ENCODE results near the gene TBL1XR1. TPM values are rescaled to one million over a fixed set of nuclear protein-coding genes. Genes with fewer than 3 reads are reported as not detected.
"Not testable (repeated sequence)": the region's sequence is repeated elsewhere in the genome, so short reads cannot be mapped to it uniquely, and the experiment has no call there.

TBL1XR1 gene
- total RNA-seq, 1 donor from 2014 or later = 372 TPM

DNA sequence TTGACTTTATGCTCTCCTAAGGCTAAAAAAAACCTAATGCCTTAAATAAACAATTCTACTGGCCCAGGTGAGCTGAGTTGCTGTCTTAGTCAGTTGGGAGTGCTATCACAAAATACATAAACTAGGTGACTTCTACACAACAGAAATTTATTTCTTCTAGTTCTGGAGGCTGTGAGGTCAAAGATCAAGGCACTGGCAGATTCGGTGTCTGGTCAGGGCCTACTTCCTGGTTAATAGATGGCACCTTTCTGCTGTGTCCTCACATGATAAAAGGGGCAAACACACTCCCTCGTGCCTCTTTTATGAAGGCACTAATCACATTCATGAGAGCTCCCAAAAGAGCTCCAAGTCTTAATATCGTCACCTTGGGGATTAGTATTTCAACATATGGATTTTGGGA, 11.5 kb upstream of the TBL1XR1 start:
- Mint-ChIP-seq H3K27me3 (ENCODE audit: low read depth) (no peaks in the 10 kb centered on the region), H3K9me3 (ENCODE audit: low read depth) (no peaks in the 10 kb centered on the region), H3K4me3 (ENCODE audit: unreplicated experiment) (no peak overlapping the region), H3K27ac (ENCODE audit: unreplicated experiment) (no peak overlapping the region), H3K4me1 (ENCODE audit: low read depth) (peaks cover 9% of the 10 kb centered on the region), H3K36me3 (ENCODE audit: low read depth) (no peaks in the 10 kb centered on the region)
- TF ChIP-seq, protein P1, sequence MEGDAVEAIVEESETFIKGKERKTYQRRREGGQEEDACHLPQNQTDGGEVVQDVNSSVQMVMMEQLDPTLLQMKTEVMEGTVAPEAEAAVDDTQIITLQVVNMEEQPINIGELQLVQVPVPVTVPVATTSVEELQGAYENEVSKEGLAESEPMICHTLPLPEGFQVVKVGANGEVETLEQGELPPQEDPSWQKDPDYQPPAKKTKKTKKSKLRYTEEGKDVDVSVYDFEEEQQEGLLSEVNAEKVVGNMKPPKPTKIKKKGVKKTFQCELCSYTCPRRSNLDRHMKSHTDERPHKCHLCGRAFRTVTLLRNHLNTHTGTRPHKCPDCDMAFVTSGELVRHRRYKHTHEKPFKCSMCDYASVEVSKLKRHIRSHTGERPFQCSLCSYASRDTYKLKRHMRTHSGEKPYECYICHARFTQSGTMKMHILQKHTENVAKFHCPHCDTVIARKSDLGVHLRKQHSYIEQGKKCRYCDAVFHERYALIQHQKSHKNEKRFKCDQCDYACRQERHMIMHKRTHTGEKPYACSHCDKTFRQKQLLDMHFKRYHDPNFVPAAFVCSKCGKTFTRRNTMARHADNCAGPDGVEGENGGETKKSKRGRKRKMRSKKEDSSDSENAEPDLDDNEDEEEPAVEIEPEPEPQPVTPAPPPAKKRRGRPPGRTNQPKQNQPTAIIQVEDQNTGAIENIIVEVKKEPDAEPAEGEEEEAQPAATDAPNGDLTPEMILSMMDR (IDR thresholded peaks at IDR 0.05) = no peak
- DNase-seq (ENCODE audit: low spot score) = no peak

DNA sequence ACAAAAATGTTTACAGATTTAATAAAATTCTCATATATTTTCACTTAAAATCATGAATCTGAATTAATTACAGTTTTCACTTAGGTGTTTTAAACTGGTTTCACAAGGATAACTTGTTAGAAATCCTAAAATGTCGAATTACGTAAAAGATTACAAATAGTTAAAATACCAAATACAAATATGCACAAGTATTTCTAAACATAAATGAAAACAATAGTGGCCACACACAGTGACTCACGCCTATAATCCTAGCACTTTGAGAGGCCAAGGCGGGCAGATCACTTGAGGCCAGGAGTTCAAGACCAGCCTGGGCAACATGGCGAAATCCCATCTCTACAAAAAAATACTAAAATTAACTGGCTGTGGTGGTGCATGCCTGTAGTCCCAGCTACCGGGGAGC, 10.9 kb upstream of the TBL1XR1 start:
- Mint-ChIP-seq H3K27me3 (ENCODE audit: low read depth) (no peaks in the 10 kb centered on the region), H3K4me1 (ENCODE audit: low read depth) (peaks cover 6% of the 10 kb centered on the region), H3K36me3 (ENCODE audit: low read depth) (no peaks in the 10 kb centered on the region), H3K9me3 (ENCODE audit: low read depth) (no peaks in the 10 kb centered on the region), H3K27ac (ENCODE audit: unreplicated experiment) (no peak overlapping the region), H3K4me3 (ENCODE audit: unreplicated experiment) (no peak overlapping the region)
- TF ChIP-seq, protein P1 (IDR thresholded peaks at IDR 0.05) = no peak
- no peak for DNase-seq (ENCODE audit: low spot score)

DNA sequence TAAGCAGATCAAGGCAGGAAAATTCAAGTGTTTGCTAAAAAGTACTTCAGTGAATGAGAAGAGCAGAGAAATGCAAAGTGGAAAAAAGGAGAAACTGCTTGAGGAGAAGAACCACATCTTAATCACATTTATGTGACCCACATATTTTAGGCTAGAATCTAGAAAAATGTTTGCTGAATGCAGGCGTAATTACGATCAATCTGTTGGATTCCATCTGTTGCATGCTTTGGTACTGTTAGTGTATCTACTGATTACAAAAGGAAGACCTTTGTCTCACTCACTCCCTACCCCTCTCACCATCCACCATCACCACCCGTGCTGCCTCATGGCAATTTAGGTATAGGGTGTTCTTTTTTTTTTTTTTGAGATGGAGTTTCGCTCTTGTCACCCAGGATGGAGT, 9.7 kb upstream of the TBL1XR1 start:
- TF ChIP-seq, protein P1 (IDR thresholded peaks at IDR 0.05) = no peak
- Mint-ChIP-seq H3K36me3 (ENCODE audit: low read depth) (no peaks in the 10 kb centered on the region), H3K4me1 (ENCODE audit: low read depth) (peaks cover 8% of the 10 kb centered on the region), H3K27ac (ENCODE audit: unreplicated experiment) (no peak overlapping the region), H3K4me3 (ENCODE audit: unreplicated experiment) (no peak overlapping the region), H3K27me3 (ENCODE audit: low read depth) (no peaks in the 10 kb centered on the region), H3K9me3 (ENCODE audit: low read depth) (no peaks in the 10 kb centered on the region)
- no peak for DNase-seq (ENCODE audit: low spot score)

DNA sequence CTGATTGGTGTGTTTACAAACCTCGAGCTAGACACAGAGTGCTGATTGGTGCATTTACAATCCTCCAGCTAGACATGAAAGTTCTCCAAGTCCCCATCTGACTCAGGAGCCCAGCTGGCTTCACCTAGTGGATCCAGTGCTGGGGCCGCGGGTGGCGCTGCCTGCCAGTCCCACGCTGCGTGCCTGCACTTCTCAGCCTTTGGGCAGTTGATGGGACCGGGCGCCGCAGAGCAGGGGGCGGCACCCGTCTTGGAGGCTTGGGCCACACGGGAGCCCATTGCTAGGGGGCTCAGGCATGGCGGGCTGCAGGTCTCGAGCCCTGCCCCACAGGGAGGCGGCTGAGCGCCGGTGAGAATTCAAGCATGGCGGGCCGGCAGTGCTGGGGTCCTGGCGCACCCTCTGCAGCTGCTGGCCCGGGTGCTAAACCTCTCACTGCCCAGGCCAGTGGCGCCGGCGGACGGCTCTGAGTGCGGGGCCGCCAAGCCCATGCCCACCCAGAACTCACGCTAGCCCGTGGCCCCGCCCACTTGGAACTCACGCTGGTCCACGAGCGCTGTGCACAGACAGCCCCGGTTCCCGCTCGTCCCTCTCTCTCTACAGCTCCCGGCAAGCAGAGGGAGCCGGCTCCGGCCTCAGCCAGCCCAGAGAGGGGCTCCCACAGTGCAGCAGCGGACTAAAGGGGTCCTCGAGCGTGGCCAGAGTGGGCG, 6.6 kb upstream of the TBL1XR1 start:
- Mint-ChIP-seq H3K27ac (ENCODE audit: unreplicated experiment) (no peak overlapping the region), H3K4me3 (ENCODE audit: unreplicated experiment) (no peak overlapping the region), H3K27me3 (ENCODE audit: low read depth) (no peaks in the 10 kb centered on the region), H3K4me1 (ENCODE audit: low read depth) (peaks cover 18% of the 10 kb centered on the region), H3K36me3 (ENCODE audit: low read depth) (no peaks in the 10 kb centered on the region), H3K9me3 (ENCODE audit: low read depth) (no peaks in the 10 kb centered on the region)
- TF ChIP-seq, protein P1 (IDR thresholded peaks at IDR 0.05) = no peak
- DNase-seq (ENCODE audit: low spot score) = peak; percentile 92

DNA sequence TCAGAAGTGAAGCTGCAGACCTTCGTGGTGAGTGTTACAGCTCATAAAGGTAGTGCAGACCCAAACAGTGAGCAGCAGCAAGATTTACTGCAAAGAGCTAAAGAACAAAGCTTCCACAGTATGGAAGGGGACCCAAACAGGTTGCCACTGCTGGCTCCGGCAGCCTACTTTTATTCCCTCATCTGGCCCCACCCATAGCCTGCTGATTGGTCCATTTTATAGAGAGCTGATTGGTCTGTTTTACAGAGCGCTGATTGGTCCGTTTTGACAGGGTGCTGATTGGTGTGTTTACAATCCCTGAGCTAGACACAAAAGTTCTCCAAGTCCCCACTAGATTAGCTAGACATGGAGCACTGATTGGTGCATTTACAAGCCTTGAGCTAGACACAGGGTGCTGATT, 5.7 kb upstream of the TBL1XR1 start:
- H3K4me3 Mint-ChIP-seq (ENCODE audit: unreplicated experiment); H3K27me3 Mint-ChIP-seq (ENCODE audit: low read depth); H3K9me3 Mint-ChIP-seq (ENCODE audit: low read depth); H3K27ac Mint-ChIP-seq (ENCODE audit: unreplicated experiment); DNase-seq (ENCODE audit: low spot score); H3K36me3 Mint-ChIP-seq (ENCODE audit: low read depth): not testable (repeated sequence)
- peaks cover 26% of the 10 kb centered on the region for H3K4me1 Mint-ChIP-seq (ENCODE audit: low read depth)
